ENCODE data around the gene F7. TPM values are rescaled to one million over a fixed set of nuclear protein-coding genes. Genes with fewer than 3 reads are reported as not detected.
"Not testable (repeated sequence)": the region's sequence is repeated elsewhere in the genome, so short reads cannot be mapped to it uniquely, and the experiment has no call there.

F7 gene
- total RNA-seq, 1 donor from 2014 or later, result 0.35 TPM

GRCh38 chr13:113098162-113098732 is 7.3 kb upstream of the F7 start:
- DNase-seq (ENCODE audit: low spot score), result no peak

GRCh38 chr13:113099142-113099541 is 6.4 kb upstream of the F7 start:
- no peak for DNase-seq (ENCODE audit: low spot score)

GRCh38 chr13:113102302-113102701 is 3.3 kb upstream of the F7 start:
- DNase-seq (ENCODE audit: low spot score), result not testable (repeated sequence)

GRCh38 chr13:113102727-113103126 is 2.9 kb upstream of the F7 start:
- DNase-seq (ENCODE audit: low spot score), result no peak

GRCh38 chr13:113103646-113104045 is 1.9 kb upstream of the F7 start:
- DNase-seq (ENCODE audit: low spot score), result no peak

- no peak for DNase-seq (ENCODE audit: low spot score)
Observed at GRCh38 chr13:113105921-113106452, 396 bp downstream of the F7 start.

- DNase-seq (ENCODE audit: low spot score), result no peak
Observed at GRCh38 chr13:113106711-113107351, 1.2 kb downstream of the F7 start.

- DNase-seq (ENCODE audit: low spot score), result not testable (repeated sequence)
Observed at GRCh38 chr13:113108521-113108920, 2.9 kb downstream of the F7 start.

GRCh38 chr13:113109151-113110047 is 3.8 kb downstream of the F7 start:
- DNase-seq (ENCODE audit: low spot score), result no peak

GRCh38 chr13:113110048-113110851 is 4.7 kb downstream of the F7 start:
- DNase-seq (ENCODE audit: low spot score), result no peak

GRCh38 chr13:113110852-113111315 is 5.3 kb downstream of the F7 start:
- no peak for DNase-seq (ENCODE audit: low spot score)

- DNase-seq (ENCODE audit: low spot score), result not testable (repeated sequence)
Observed at GRCh38 chr13:113111821-113112220, 6.2 kb downstream of the F7 start.

- DNase-seq (ENCODE audit: low spot score), result peak; percentile 30
Observed at GRCh38 chr13:113112475-113112874, 6.9 kb downstream of the F7 start.

GRCh38 chr13:113112893-113113845 is 7.6 kb downstream of the F7 start:
- DNase-seq (ENCODE audit: low spot score), result peak; percentile 55

- DNase-seq (ENCODE audit: low spot score), result peak; percentile 64
Observed at GRCh38 chr13:113113846-113114271, 8.3 kb downstream of the F7 start.

GRCh38 chr13:113114511-113115362 is 9.1 kb downstream of the F7 start:
- DNase-seq (ENCODE audit: low spot score), result peak; percentile 68

GRCh38 chr13:113115363-113116205 is 10.0 kb downstream of the F7 start:
- peak; percentile 84 for DNase-seq (ENCODE audit: low spot score)

Data from mesenteric fat pad (tissue), 1 donor.